Liver (tissue), 9 donors: ENCODE results near the gene MAP3K15. TPM values are rescaled to one million over a fixed set of nuclear protein-coding genes. Genes with fewer than 3 reads are reported as not detected.

Source experiments
- DNase-seq: peaks from one replicate; pipeline ENCODE4 v3.0.0-alpha.2; 2017; ENCODE audit warnings: low spot score
- H3K27ac ChIP-seq, 2 donors: one replicate each; pipeline ENCODE4 v1.7.0; 2013; ENCODE audit warnings: inconsistent platforms in 2 of 2, low read length in 2 of 2, control low read depth in 1 of 2, low read depth in 1 of 2, mild to moderate bottlenecking in 1 of 2
- H3K27me3 ChIP-seq, 4 donors: one replicate each; pipeline versions ENCODE4 v1.6.1 to v1.7.0; 2013; ENCODE audit warnings: low read length in 3 of 4, inconsistent platforms in 1 of 4, mild to moderate bottlenecking in 1 of 4, moderate library complexity in 1 of 4; ENCODE audit not compliant: control insufficient read depth in 4 of 4, insufficient read depth in 4 of 4
- H3K36me3 ChIP-seq, 4 donors: one replicate each; pipeline versions ENCODE4 v1.6.1 to v1.7.0; 2013; ENCODE audit warnings: low read length in 3 of 4, mild to moderate bottlenecking in 3 of 4, low read depth in 1 of 4, moderate library complexity in 1 of 4; ENCODE audit not compliant: control insufficient read depth in 4 of 4, insufficient read depth in 3 of 4
- H3K4me1 ChIP-seq, 4 donors: one replicate each; pipeline versions ENCODE4 v1.6.1 to v1.7.0; 2013; ENCODE audit warnings: low read length in 3 of 4, mild to moderate bottlenecking in 3 of 4, moderate library complexity in 1 of 4; ENCODE audit not compliant: control insufficient read depth in 4 of 4, insufficient read depth in 4 of 4
- H3K4me3 ChIP-seq, 3 donors: one replicate each; pipeline versions ENCODE4 v1.6.1 to v1.7.0; 2013; ENCODE audit warnings: low read length in 3 of 3, control low read depth in 1 of 3, low read depth in 1 of 3, mild to moderate bottlenecking in 1 of 3
- H3K9ac ChIP-seq, 2 donors: one replicate each; pipeline ENCODE4 v1.7.0; 2013; ENCODE audit warnings: low read length in 2 of 2, mild to moderate bottlenecking in 2 of 2, moderate library complexity in 2 of 2, control low read depth in 1 of 2, low read depth in 1 of 2
- H3K9me3 ChIP-seq, 4 donors: one replicate each; pipeline versions ENCODE4 v1.6.1 to v1.7.0; 2013; ENCODE audit warnings: low read length in 3 of 4; ENCODE audit not compliant: control insufficient read depth in 4 of 4
- ATF3 ChIP-seq: IDR thresholded peaks from 2 replicates; pipeline ENCODE4 v1.6.1; 2016; ENCODE audit warnings: antibody characterized with exemption
- CTCF ChIP-seq: fragments of 150-350 bp; IDR thresholded peaks from 2 replicates; pipeline ENCODE4 v1.5.1; 2017; ENCODE audit warnings: improper control_type of control experiment, low read depth, low read length; ENCODE audit not compliant: missing input control
- EGR1 ChIP-seq, 2 donors: IDR thresholded peaks; 2 replicates each; pipeline ENCODE4 v1.6.1; 2016 to 2018; ENCODE audit warnings: antibody characterized with exemption in 2 of 2, low read depth in 2 of 2
- FOXA1 ChIP-seq: IDR thresholded peaks from 2 replicates; pipeline ENCODE4 v1.6.1; 2016; ENCODE audit warnings: antibody characterized with exemption
- FOXA2 ChIP-seq: IDR thresholded peaks from 2 replicates; pipeline ENCODE4 v1.6.1; 2016; ENCODE audit warnings: antibody characterized with exemption
- GABPA ChIP-seq, 2 donors: IDR thresholded peaks in 1 of 2; conservative IDR thresholded peaks in 1 of 2; 2 replicates each; pipeline ENCODE4 v1.6.1; 2016; ENCODE audit warnings: antibody characterized with exemption in 2 of 2, mild to moderate bottlenecking in 1 of 2, moderate library complexity in 1 of 2
- HNF4A ChIP-seq, 2 donors: conservative IDR thresholded peaks; 2 replicates each; pipeline ENCODE4 v1.6.1; 2016; ENCODE audit warnings: antibody characterized with exemption in 2 of 2, mild to moderate bottlenecking in 2 of 2
- HNF4G ChIP-seq: IDR thresholded peaks from 2 replicates; pipeline ENCODE4 v1.6.1; 2016; ENCODE audit warnings: antibody characterized with exemption
- JUND ChIP-seq, 2 donors: IDR thresholded peaks; 2 replicates each; pipeline ENCODE4 v1.6.1; 2016; ENCODE audit warnings: antibody characterized with exemption in 2 of 2
- MAX ChIP-seq: IDR thresholded peaks from 2 replicates; pipeline ENCODE4 v1.6.1; 2016; ENCODE audit warnings: antibody characterized with exemption
- NR2F2 ChIP-seq: IDR thresholded peaks from 2 replicates; pipeline ENCODE4 v1.6.1; 2016; ENCODE audit warnings: antibody characterized with exemption
- RAD21 ChIP-seq, 2 donors: IDR thresholded peaks; 2 replicates each; pipeline ENCODE4 v1.6.1; 2016; ENCODE audit warnings: antibody characterized with exemption in 2 of 2, mild to moderate bottlenecking in 2 of 2
- REST ChIP-seq: IDR thresholded peaks from 2 replicates; pipeline ENCODE4 v1.6.1; 2016; ENCODE audit warnings: antibody characterized with exemption, mild to moderate bottlenecking
- RXRA ChIP-seq, 2 donors: IDR thresholded peaks; 2 replicates each; pipeline ENCODE4 v1.6.1; 2017 to 2018; ENCODE audit warnings: antibody characterized with exemption in 2 of 2, mild to moderate bottlenecking in 1 of 2
- SP1 ChIP-seq: IDR thresholded peaks from 2 replicates; pipeline ENCODE4 v1.6.1; 2018; ENCODE audit warnings: antibody characterized with exemption, mild to moderate bottlenecking
- TAF1 ChIP-seq: conservative IDR thresholded peaks from 2 replicates; pipeline ENCODE4 v1.6.1; 2016; ENCODE audit warnings: antibody characterized with exemption, mild to moderate bottlenecking
- YY1 ChIP-seq: IDR thresholded peaks from 2 replicates; pipeline ENCODE4 v1.6.1; 2016; ENCODE audit warnings: antibody characterized with exemption, mild to moderate bottlenecking
- ZBTB33 ChIP-seq: IDR thresholded peaks from 2 replicates; pipeline ENCODE4 v1.6.1; 2016; ENCODE audit warnings: antibody characterized with exemption
- WGBS: extraction: QIAGEN DNeasy Blood & Tissue Kit; methylation state at CpG from one replicate; pipeline ENCODE4 v1.1.7; 2013; 5-methylcytosine and 5-hydroxymethylcytosine counted together
- polyA plus RNA-seq, 2 donors: library from polyadenylated mRNA; stranded (reverse) in 1 of 2; unstranded in 1 of 2; fragments of 200-250 nt in 1 of 2; fragments of >200 nt in 1 of 2; fragmentation: Nextera tagmentation in 1 of 2; extraction: Ambion mirVana in 1 of 2; gene quantifications; one replicate each; pipeline versions ENCODE4 v1.2.1 to v1.2.3, GENCODE V29; 2013 to 2015
- total RNA-seq, 2 donors: library from RNA; depleted of rRNA; stranded (reverse); fragments of >200 nt; gene quantifications; one replicate each; pipeline ENCODE4 v1.2.3, GENCODE V29; 2014
- donor health status: healthy.
- donor health status: healthy.
- donor health status: healthy.
- donor health status: healthy.
- donor health status: healthy.

The MAP3K15 gene
- total and polyA plus RNA-seq, 4 donors = 0.09 to 0.28 TPM; not detected in 2

GRCh38 chrX:19555236-19555635, 39.9 kb upstream of the MAP3K15 start:
- no peak for DNase-seq
- no peak for TF ChIP-seq CTCF
- no peak for TF ChIP-seq TAF1
- TF ChIP-seq EGR1 (IDR thresholded peaks at IDR 0.05; ENCODE audit: low read depth in 2 of 2) = no peak
- no peak for TF ChIP-seq ATF3
- TF ChIP-seq GABPA (IDR thresholded peaks at IDR 0.05 in 1 of 2, conservative IDR thresholded peaks at IDR 0.05 in 1 of 2) = no peak
- TF ChIP-seq RAD21 (IDR thresholded peaks at IDR 0.05) = no peak
- no peak for TF ChIP-seq SP1
- TF ChIP-seq HNF4G = no peak
- TF ChIP-seq ZBTB33 = no peak
- no peak for TF ChIP-seq JUND (IDR thresholded peaks at IDR 0.05)
- no peak for TF ChIP-seq RXRA (IDR thresholded peaks at IDR 0.05)
- no peak for TF ChIP-seq HNF4A (conservative IDR thresholded peaks at IDR 0.05)
- no peak for TF ChIP-seq FOXA2
- no peak for TF ChIP-seq MAX
- no peak for TF ChIP-seq YY1
- no peak for TF ChIP-seq FOXA1
- no peak for TF ChIP-seq REST
- no peak for TF ChIP-seq NR2F2
- no peak overlapping the region for H3K4me3 ChIP-seq
- no peaks in the 10 kb centered on the region for H3K27me3 ChIP-seq
- H3K27ac ChIP-seq = no peak overlapping the region
- H3K36me3 ChIP-seq = no peaks in the 10 kb centered on the region
- H3K4me1 ChIP-seq = no peaks in the 10 kb centered on the region
- H3K9me3 ChIP-seq = no peaks in the 10 kb centered on the region
- H3K9ac ChIP-seq = no peak overlapping the region
- 92% methylated on average over 5 of the region's 5 CpGs for WGBS
